T-helper 9 cell (primary cell): ENCODE results near the gene PACC1.
A peak's percentile ranks its signal among the peaks of the same experiment; 100 is the strongest.
"Not testable (repeated sequence)": the region's sequence is repeated elsewhere in the genome, so short reads cannot be mapped to it uniquely, and the experiment has no call there.

Experiments
- DNase-seq: peaks from one replicate; pipeline ENCODE4 v3.0.0-alpha.2; 2020

PACC1 gene

DNA sequence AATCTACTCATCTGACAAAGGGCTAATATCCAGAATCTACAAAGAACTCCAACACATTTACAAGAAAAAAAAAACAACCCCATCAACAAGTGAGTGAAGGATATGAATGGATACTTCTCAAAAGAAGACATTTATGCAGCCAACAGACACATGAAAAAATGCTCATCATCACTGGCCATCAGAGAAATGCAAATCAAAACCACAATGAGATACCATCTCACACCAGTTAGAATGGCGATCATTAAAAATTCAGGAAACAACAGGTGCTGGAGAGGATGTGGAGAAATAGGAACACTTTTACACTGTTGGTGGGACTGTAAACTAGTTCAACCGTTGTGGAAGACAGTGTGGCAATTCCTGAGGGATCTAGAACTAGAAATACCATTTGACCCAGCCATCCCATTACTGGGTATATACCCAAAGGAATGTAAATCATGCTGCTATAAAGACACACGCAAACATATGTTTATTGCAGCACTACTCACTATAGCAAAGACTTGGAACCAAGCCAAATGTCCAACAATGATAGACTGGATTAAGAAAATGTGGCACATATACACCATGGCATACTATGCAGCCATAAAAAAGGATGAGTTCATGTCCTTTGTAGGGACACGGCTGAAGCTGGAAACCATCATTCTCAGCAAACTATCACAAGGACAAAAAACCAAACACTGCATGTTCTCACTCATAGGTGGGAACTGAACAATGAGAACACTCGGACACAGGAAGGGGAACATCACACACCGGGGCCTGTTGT is 18.8 kb downstream of the PACC1 start:
- not testable (repeated sequence) for DNase-seq

DNA sequence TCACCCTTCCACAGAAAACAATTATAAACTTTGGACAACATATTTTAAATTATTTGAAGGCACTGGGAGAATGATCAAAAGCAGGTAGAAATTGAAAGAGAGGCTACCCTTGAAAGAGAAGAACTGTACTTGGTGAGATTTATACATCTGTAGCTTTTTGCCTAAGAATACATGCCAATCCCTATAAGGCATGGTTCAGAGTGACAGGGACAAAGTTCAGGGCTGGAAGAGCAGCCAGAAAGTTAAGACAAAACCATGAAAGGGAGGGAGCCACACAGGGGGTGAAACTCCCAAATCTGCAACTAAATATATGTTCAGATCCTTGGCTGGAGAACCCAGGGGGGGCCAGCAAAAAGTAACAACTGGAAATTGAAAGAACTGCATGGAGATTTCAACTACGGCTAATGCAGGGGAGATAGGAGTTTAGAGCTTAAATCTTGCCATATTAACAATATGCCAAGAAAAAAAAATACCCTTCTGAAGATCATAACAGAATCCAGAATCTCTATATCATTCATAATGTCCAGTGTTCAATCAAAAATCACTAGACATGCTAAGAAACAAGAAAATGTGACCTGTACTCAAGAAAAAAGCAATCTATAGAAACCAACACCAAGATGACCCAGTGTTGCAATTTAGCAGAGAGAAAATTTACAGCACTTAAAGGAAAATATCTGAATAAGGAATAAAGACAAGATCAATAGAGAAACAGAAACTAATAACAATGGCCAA is 25.5 kb downstream of the PACC1 start:
- no peak for DNase-seq

DNA sequence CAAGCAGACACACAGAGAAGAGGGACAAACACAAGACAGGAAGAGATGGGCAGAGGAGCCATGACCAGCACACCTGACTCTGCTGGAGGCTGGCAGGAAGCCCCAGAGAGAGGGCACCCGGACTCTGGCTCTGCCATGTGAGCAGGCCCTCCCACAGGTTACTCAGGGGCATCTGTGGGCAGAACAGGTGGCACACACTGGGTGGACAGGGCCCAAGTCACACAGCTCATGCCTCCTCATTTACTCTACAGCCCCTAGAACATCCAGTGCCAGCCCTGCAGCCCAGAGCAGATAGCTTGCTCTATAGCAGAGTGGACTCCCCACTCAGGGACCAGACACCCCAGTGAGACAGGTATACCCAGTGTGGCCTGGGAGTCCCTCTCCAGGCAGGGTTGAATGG is 28.7 kb downstream of the PACC1 start:
- no peak for DNase-seq

DNA sequence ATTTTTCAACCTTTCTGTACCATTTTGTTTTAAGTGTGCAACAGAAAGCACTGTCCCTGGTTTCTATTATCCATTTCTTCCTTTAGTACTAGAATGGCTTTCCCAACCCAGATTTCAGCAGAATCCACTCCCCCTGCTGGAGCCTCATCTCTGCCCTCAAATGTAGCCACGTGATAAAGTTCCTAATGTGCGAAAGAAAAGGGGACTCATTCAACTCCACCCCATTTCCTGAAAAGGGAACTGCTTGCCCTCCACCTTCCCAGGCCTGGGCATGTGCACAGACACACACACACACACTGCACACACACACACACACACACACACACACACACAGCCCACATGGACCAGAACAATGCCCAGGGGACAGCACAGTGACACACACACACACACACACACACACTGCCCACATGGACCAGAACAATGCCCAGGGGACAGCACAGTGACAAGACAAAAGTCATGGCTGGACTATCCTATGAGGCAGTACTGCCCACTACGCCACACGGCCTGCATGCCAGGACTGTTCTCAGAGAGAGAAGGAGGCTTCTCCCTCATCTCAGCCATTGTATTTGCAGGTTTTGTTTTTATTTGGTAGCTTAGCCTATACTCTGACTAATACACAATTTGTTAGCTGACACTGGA is 33.2 kb downstream of the PACC1 start:
- DNase-seq: no peak

DNA sequence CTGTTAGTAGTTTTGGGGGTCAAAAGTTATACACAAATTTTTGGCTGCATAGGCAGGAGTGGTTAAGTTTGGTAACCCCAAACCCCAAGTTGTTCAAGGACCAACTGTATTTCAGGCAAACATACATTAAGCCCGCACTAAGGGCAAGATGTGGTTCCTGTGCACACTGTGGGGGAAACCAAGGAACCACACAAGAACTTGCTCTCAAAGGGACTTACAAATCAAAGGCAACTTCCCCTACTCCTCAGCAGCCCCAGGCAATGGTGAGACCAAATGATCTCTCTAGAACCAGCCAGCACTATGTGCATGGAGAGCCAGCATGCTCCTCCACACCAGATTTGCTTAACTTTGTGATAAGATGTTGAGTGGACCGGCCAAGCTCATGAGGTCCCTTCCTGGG is 35.3 kb downstream of the PACC1 start:
- DNase-seq: no peak

DNA sequence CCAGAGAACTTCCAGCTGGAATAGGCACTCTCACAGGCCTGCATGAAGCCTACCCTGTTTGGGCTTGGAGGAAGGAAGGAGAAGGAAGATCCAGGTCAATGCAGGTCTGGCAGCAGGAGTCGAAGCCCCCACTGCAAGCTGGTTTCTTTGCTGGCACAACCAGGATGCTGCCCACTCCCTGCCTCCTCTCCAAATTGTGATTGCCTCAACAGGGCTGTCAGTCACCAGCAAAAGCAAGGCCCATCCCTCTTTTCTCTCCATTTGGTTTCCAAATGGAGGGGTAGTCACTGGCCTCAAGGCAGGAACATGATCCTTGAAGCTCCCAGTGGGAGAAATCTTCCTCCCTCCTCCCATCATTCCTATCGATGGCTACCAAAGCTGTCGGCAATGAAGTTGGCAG is 37.0 kb downstream of the PACC1 start:
- no peak for DNase-seq

DNA sequence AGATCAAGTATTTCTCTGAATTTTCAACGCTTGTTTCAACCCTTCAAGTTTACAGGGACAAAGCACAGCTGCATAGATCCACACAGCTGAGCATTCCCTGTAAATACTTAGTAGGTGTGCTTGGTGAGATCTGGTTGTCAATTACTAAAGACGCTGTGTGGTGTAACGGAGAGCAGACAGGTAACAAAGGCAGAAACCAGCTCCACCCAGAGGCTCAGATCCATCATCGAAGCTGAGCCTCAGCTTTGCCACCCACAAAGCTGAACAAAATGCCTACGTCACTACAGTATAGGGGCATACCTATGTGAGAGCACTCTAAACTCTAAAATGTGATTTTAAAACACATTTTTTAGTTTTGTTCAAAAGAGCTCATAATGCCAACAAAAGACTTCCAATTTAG is 38.7 kb downstream of the PACC1 start:
- no peak for DNase-seq

DNA sequence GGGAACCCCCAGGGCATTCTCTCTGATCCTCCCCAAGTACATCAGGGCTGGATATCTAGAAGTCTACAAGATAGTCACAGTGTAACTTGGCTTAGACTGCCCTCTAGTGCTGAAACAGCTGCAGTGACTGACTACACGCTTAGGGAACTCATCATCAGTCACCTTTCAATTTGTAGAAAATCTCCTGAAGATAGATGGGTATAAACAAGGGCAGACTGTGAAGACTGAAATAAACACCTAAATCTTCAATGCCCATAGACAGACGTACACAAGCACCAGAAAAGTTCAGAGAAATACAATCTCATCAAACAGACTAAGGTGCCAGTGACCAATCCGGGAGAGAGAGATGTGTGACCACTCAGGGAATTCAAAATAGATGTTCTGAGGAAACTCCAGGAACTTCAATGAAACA is 46.6 kb downstream of the PACC1 start:
- DNase-seq: peak; percentile 18

DNA sequence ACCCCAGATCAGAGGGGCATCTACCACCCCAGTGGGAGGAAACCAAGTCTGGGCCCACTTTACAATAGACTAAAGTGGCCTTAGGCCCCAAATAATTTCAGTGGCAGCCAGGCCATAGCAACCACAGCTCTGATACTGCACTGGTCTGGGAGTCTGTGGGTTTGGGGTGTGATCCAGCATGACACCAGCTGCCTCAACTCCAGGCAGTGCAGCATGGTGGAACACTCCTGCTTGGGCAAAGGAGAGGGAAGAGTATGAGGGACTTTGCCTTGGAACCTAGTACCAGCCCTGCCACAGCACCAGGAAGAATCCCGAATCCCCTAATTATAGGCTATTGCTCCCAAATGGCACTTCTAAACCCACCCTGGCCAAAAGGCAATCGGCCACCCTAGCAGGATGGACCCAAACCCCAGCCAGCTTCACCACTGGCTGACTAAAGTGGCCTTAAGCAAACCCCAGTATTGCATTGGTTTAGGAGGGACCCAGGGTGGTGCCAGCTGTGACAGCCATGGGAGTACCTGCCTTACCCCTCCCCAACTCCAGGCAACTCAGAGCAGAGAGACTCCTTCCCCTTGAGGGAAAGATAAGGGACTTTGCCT is 47.1 kb downstream of the PACC1 start:
- no peak for DNase-seq

DNA sequence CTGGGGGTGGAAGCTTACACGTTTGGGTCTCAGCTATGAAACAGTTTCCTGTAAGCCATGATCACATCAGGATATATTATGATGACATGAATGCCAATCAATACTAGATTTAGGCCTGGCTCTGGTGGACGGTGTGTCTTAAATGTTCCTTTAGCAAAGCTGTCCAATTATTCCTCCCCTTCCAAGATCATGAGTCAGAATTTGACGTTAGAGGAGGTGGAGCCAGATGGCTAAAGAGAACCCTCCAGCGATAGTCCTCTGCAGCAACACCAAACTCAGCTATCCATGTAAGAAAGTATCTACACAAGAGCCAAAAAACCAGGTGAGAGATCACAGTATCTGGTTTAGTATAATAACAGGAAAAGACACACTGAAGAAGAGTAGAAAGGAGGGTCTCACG is 47.8 kb downstream of the PACC1 start:
- DNase-seq: no peak

DNA sequence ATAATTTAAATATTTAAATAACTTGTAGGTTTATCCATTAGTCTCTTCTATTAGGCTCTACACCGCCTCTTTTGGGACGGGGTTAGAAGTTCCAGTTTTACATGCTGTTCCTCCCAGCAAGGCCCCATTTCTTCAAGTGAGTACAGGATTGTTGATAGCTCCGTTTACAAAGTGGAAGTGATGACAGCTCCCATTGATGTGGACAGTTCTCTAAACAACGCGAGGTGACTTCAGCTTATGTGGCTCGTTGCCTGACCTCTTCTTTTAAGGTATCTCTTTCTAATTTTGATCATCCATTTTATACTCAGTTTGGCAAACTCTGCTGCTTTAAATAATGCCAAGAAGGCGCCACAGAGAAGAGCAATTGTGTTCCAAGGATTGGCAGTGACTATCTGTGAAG is 49.7 kb downstream of the PACC1 start:
- no peak for DNase-seq

DNA sequence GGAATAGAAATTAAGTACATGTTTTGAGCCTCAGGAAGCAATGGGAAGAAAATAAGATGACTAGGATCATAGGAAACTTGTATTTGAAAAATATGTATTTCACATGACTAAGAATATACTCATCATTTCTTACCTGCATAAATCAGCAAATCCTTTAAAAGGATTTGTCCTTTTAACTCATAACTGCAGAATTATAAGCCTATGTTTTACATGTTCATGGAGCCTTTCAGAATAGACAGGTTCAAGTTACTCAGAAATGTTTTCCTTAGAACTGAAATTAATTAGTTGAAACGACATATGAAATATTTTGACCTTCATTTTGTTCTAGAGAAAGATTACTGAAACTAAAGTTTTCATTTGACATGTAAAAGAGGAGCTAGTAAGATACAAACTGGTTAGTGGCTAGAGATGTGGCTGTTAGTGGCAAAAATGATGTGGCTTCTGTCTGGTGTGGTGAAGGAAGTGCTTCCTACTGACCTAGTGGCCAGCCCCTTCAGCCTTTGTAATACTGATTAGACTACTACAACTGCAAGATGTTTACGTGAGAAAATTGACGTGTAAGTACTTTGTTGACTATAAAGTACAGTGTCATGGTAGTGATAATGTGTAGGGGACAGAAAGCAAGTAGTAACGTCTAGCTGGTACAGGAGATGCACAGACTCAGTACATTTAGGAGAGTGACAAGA is 54.7 kb downstream of the PACC1 start:
- no peak for DNase-seq

DNA sequence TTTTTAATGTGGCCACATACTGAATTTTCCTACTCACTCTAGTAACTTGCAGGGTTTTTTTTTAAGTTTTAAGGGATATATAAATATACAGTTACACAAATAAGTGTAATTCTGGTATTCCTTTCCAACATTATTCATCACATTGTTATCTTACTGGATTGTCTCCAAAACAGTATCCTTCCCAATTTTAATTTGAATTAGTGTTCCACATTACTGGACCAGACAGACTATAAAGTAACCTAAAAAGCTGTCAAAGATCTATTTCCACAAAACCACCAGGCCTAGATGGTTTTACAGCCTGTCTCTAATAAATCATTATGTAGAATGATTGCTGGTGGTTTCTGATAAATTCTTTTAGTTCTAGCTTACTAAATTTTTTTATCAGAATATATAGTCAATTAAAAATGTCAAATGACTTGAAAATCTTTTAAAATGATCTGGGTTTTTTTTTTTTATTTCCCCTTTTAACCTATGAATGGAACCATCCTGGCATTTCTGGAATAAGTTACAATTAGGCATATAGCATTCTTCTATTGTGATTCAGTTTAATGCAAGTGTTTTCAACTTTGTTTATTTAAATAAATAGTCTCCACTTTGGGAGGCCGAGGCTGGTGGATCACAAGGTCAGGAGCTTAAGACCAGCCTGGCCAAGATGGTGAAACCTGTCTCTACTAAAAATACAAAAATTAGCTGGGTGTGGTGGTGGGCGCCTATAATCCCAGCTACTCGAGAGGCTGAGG is 59.3 kb downstream of the PACC1 start:
- DNase-seq: no peak

DNA sequence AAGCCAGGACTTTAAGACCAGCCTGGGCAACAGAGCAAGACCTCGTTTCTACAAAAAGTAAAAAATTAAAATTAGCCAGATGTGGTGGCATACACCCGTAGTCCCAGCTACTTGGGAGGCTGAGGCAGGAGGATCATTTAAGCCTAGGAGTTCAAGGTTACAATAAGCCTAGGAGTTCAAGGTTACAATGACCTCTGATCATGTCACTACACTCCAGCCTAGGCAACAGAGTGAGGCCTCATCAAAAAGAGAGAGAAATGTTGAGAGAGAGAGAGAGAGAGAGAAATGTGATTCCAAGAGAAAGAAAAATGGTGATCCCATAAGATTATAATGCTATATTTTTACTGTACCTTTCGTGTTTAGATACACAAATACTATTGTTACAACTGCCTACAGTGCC is 60.2 kb downstream of the PACC1 start:
- no peak for DNase-seq

DNA sequence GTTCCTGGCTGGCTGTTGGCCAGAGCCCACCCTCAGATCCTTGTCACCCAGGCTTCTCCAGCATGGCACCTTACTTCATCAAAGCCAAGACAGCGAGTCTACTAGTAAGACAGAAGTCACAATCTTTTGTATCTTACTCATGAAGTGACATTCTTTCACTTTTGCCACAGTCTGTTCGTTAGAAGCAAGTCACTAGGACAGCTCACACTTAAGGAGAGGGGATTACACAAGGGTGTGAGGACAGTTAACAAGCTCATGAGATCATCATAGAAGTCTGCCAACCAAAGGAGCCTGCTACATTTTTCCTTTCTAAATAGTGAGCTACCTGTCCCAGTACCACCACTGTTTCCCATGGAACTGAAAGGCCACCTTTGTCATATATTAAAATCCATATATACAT is 61.5 kb downstream of the PACC1 start:
- no peak for DNase-seq

DNA sequence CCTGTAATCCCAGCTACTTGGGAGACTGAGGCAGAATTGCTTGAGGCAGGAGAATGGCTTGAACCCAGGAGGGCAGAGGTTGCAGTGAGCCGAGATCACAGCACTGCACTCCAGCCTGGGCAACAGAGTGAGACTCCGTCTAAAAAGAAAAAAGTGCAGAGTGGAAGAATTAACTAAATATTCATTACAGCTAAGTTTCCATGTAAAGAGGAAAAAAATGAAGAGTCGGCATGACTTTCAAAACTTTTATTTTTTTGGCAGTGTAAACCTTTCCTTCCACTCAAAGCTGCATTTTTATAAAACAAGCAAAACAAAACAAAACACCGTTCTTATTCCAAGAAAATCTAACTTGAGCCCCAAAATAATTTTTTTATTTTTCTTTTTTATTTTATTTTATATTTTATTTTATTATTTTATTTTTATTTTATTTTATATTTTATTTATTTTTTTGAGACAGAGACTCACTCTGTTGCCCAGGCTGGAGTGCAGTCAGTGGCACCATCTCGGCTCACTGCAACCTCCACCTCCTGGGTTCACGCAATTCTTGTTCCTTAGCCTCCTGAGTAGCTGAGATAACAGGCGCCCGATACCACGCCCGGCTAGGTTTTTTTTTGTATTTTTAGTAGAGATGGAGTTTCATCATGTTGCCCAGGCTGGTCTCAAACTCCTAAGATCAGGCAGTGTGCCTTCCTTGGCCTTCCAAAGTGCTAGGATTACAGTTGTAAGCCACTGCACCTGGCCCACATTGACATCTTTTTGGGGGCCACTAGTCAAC is 62.9 kb downstream of the PACC1 start:
- no peak for DNase-seq

DNA sequence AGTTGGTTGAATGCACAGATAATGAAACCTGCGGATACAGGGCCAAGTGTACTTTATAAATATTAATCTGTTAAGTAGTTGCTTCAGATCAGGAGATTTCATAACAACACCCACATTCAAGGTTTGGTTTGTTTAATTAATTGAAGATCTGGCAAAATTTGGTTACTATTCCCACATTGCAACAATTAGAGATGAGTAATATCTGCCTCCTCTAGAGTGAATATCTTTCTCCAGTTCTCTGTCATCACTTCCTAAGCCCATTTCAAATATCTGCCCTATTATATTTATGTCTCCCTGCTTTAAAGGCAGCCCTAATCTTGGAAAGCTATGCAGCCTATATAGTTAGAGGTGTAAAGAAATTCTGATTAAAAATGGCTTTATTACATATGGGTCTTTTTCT is 68.1 kb downstream of the PACC1 start:
- no peak for DNase-seq

DNA sequence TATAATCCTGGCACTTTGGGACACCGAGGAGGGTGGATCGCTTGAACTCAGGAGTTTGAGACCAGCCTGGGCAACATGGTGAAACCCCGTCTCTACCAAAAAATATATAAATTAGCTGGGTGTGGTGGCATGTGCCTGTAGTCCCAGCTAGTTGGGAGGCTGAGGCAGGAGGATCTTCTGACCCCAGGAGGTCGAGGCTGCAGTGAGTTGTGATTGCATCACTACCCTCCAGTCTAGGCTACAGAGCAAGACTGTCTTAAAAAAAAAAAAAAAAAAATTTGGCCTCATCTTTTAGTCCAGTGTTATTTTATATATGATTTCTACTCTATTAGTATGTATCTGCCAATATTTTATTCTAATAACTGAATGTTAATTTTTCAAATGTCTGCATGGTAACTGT is 69.8 kb downstream of the PACC1 start:
- no peak for DNase-seq

DNA sequence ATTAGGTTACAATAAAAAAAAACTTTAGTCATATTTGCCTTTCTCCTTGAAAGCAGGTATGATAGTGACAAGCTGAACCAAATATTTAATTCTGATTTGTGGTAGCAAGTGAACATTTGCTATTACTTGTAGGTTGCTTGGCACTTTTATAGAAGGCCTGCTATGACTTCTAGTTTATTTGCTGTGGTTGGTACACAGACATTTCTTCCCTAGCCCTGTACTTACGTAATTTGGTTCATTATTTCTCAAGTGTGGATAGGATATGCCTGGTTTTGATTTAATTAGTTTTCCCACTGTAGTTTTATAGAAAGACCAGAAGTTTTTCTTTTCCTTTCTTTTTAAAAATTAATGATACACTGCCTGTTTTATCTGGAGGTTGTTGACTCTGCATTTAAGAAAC is 73.6 kb downstream of the PACC1 start:
- DNase-seq: no peak

DNA sequence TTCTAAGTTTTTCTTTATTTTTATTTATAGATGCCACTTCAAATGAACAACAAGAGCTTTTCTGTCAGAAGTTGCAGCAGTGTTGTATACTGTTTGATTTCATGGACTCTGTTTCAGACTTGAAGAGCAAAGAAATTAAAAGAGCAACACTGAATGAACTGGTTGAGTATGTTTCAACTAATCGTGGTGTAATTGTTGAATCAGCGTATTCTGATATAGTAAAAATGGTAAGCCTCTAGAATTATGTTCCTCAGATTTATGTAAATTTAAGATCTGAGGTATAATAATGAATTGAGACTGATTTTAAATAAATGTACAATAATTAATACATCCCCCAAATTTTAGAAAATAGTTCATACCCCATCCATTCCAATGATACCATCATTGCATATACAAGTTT is 85.6 kb downstream of the PACC1 start:
- no peak for DNase-seq

DNA sequence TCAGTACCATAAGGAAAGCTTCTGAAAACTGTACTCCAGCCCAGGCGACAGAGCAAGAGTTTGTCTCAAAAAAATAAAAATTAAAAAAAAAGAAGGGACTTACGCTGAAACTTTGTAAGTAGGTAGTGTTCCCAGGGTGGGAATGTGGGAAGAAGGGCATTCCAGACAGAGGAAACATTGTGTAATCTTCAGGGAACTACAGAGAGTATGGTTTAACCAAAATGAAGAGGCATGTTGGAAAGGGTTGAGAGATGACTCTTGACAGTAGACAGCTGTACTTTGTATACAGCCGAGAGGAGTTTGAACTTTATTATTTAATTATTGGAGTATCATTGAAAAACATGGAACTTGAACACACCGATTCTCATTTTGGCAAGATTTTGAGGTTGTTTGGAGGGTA is 86.4 kb downstream of the PACC1 start:
- no peak for DNase-seq

DNA sequence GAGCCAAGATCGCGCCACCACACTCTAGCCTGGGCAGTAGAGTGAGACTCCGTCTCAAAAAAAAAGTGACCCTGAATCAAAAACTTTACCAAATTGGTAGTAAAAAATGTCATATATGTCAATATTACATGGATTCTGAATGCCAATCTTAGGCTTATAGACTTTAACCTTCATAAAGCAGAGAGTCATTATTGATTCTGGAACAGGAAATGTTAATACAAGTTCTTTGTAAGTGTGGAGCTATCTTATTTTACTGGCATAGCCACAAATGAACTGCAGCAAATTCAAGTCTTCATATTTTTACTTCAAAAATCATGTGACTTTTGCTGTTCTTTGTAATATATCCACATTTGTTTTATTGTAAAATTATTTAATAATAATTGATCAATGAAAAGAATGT is 88.1 kb downstream of the PACC1 start:
- no peak for DNase-seq
